HG02642 (cell line): ENCODE data around the gene GSS.

ENCODE experiments used
- ATAC-seq: cut with Tn5 transposase; IDR thresholded peaks from one replicate; pipeline ENCODE4 v1.9.1; 2021; ENCODE audit warnings: mild to moderate bottlenecking; ENCODE audit not compliant: unreplicated experiment, poor library complexity

GSS gene

DNA sequence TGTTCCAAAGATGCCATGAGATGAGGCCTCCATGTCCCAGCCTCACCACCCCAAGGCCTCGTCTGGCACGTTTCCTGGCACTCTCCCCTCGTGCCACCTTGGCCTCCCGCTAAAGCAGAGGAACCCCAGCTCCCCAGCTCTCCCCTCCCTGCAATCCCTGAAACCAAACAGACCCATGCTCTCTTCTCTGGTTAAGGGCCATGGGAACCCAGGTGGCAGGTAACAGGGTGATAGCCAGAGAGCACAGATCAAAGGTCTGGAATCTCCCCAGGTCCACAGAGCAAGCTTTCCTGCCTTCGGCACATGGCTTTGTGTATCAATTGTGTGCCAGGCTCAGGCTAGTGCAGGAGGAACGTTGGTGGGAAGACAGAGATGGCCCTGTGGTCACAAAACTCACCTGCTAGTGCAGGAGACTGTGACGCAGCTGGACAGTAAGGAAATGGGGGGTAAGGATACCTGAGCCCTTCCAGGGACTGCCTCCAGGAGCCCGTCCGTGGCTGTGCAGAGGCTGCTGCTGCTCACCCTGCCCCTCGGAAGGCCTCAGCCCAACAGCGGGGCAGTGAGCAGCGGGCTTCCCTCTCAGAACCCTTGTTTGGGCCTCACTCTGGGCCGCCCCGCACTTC lies 39.0 kb upstream of the GSS start:
- ATAC-seq, result no peak

- ATAC-seq, result no peak
These were observed 38.4 kb upstream of the GSS start for GRCh38 chr20:34993941-34994508.

GRCh38 chr20:34992751-34993417 lies 37.3 kb upstream of the GSS start:
- ATAC-seq, result no peak

- no peak for ATAC-seq
These were observed 35.1 kb upstream of the GSS start for GRCh38 chr20:34990661-34991214.

DNA sequence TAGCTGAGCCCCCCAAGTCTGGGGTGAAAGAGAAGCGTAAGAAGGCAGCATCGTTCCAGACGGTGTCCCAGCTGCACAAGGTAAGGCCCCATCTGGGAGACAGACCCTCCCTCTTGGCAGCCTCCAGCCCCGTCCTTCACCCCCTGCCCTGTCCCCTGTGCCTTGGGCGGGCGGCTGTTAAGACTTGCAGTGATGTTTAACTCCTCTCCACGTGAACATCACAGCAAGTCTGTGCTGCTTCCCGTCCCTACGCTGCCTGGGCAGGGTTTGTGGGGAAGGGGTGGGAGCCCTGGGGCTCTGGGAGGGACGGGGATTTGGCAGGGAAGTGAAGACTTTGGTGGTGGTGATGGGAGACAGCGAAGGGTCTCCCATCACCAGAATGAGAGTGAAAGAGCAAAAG lies 34.6 kb upstream of the GSS start:
- no peak for ATAC-seq

DNA sequence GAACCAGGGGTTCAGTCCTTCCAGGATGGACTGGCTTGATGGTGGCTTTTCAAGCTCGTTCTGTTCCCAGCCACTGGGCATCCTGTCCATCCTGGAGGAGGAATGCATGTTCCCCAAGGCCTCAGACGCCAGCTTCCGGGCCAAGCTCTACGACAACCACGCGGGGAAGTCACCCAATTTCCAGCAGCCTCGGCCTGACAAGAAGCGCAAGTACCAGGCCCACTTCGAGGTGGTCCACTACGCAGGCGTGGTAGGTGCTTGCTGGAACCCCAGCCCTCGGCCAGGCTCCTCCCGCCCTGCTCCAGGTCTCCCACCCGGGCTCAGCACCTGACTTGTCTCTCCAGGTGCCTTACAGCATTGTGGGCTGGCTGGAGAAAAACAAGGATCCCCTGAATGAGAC lies 34.1 kb upstream of the GSS start:
- no peak for ATAC-seq

DNA sequence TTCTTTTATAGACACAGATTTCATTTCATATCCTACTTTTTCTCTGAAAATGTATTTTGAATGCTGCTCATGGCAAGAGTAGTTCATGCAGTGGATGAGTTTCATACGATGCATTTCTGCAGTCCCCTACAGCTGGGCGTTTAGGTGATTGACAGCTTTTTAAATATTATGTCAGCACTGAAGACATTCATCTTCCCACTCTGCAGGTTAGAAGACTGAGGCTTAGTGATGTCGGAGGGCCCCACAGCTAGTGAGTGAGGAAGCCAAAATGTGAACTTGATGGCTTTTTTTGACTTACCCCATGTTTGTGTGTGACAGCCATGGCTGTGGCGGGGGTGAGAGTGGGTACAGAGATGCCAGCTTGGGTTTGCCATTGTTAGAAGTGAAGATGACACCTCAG lies 33.5 kb upstream of the GSS start:
- ATAC-seq, result no peak

- ATAC-seq, result no peak
These were observed 32.6 kb upstream of the GSS start for GRCh38 chr20:34988191-34988540.

GRCh38 chr20:34987288-34988190 lies 31.9 kb upstream of the GSS start:
- ATAC-seq, result no peak

DNA sequence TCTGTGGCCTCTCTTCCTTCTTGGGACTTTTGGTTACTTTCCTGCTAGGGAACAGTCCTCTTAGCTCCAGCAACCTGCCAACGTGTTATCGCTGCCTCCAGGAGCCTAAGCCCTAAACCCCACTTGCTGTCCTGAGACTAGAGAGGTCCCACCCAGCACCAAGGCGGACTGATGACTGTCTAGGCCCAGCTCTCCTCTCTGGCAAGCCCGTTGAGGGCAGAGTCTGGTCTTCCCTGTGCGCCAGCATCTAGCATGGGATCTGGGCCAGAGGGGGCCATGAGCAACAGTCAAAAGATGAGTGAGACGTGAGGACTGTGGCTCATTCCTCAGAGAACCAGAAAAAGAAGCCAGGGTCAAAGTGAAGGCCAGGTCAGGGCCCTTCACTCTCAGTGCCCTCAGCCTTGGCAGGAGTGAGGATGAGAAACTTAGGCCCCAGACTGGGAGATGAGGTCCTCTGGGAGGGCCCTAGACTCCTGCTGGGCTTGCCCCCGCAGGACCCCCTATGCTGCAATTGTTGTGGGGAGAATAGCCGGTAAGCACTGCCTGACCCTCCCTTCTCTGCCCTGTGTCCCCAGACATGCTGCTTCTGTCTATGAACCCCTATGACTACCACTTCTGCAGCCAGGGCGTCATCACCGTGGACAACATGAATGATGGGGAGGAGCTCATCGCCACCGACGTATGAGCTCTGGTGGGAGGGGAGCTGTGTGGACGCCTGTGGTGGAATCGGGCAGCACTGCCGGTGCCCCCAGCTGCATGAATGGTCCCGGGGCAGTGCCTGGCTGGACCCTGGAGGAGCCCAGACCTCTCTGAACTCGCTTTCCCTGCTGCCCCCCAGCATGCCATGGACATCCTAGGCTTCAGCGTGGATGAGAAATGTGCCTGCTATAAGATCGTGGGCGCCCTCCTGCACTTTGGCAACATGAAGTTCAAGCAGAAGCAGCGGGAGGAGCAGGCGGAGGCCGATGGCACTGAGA lies 31.0 kb upstream of the GSS start:
- ATAC-seq, result no peak

DNA sequence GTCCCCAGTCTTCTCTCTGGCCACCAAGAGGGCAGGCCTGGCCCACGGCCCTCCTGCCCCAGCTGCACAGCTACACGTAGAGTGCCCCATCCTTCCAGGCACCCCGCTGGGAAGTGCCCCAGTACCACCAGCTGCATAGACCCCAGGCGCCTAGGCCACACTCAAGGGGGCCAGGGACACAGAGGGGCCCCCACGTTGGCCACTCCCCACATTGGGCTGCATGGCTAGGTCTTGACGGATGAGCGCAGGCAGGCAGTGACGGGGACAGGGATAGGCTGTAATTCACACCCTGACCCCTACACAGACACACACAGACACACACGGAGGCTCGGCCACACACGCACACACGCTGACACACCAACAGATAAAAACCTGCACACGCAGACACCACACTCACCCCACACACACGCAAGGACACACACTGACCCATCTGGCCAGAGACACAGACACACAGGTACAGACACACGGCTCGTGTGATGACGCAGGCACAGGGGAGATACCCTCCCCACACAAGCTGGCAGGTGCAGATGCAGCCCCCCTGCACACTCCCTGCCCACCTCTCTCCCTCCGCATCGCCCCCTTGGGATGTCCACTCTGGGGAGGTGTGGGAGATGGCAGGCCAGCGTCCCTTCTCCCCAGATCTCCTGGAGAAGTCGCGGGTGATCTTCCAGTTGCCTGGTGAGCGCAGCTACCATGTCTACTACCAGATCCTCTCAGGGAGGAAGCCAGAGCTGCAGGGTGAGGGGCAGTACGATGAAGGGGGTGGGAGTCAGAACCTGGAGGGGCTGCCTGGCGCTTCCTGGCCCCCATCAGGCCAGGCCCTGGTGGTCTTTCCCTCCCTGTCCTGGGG lies 30.1 kb upstream of the GSS start:
- no peak for ATAC-seq

DNA sequence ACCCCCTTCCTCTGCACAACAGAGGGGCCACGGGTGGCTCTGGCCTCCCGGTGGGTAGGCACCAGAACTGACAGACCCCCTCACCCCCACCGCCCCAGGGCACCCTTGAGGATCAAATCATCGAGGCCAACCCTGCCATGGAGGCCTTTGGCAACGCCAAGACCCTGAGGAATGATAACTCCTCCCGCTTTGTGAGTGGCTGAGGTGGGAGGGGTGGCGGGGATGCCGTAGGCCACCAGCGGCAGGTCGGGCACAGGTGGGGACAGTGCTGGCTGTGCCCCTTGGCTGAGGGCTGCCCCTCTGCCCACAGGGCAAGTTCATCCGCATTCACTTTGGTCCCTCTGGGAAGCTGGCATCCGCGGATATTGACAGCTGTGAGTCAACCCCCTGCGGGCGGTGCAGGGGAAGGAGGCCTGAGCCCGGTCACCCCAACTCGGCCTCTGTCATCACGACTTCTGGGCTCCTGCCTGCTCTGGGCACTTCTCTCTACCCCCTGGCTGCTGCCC lies 29.2 kb upstream of the GSS start:
- no peak for ATAC-seq

GRCh38 chr20:34983995-34984735 lies 28.6 kb upstream of the GSS start:
- no peak for ATAC-seq

- no peak for ATAC-seq
These were observed 27.6 kb upstream of the GSS start for GRCh38 chr20:34983089-34983820.

GRCh38 chr20:34982270-34983088 lies 26.9 kb upstream of the GSS start:
- ATAC-seq, result no peak

- no peak for ATAC-seq
These were observed 25.1 kb upstream of the GSS start for GRCh38 chr20:34980543-34981233.
